AG04449 (cell line): Measurements from ENCODE around the gene MMP26.

Experiments used
- CTCF ChIA-PET: fragments of 350-600 bp; formaldehyde crosslinking; extraction: SDS; loops from one replicate; lab custom pipeline; 2021; ENCODE audit warnings: antibody characterized with exemption; lab: Yijun Ruan, JAX
- POLR2A ChIA-PET: fragments of 400-600, 350-600 bp; formaldehyde crosslinking; extraction: SDS; loops from one replicate; lab custom pipeline; 2020; ENCODE audit warnings: antibody characterized with exemption, inconsistent platforms; lab: Yijun Ruan, JAX
- DNase-seq: peaks from one replicate; pipeline ENCODE4 v3.0.0-alpha.2; 2010; ENCODE audit warnings: low read depth, low spot score
- H3K4me3 ChIP-seq: 2 replicates; pipeline ENCODE4 v1.5.1; 2011; ENCODE audit warnings: low read depth, mild to moderate bottlenecking, control low read depth, low read length
- TF ChIP-seq, protein P1 (sequence below): IDR thresholded peaks from one replicate; pipeline ENCODE4 v1.5.1; 2011; ENCODE audit warnings: mild to moderate bottlenecking, moderate library complexity, low read length, control low read depth, inconsistent platforms; ENCODE audit not compliant: insufficient read depth; ENCODE audit errors: missing control alignments

Gene MMP26

DNA sequence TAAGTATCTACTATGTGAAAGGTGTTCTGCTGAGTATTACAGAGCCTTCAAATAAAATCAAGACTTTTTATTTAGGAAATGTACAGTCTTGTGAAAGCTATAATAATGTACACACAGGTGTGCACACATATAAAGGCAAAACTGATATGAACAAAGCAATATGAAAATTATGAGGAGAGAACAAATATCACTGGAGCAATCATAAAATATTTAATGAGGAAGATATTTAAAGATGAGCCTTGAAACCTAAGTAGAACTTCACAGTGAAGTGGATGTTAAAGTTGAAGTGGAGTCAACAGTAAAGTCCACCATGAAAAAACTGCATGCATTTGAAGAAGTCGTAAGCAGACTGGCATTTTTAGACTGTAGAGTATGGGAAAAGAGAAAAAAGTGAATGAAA lies 46.6 kb downstream of the MMP26 start:
- POLR2A ChIA-PET: no interaction called here
- CTCF ChIA-PET: no interaction called here
- H3K4me3 ChIP-seq: no peak overlapping the region
- TF ChIP-seq, protein P1, sequence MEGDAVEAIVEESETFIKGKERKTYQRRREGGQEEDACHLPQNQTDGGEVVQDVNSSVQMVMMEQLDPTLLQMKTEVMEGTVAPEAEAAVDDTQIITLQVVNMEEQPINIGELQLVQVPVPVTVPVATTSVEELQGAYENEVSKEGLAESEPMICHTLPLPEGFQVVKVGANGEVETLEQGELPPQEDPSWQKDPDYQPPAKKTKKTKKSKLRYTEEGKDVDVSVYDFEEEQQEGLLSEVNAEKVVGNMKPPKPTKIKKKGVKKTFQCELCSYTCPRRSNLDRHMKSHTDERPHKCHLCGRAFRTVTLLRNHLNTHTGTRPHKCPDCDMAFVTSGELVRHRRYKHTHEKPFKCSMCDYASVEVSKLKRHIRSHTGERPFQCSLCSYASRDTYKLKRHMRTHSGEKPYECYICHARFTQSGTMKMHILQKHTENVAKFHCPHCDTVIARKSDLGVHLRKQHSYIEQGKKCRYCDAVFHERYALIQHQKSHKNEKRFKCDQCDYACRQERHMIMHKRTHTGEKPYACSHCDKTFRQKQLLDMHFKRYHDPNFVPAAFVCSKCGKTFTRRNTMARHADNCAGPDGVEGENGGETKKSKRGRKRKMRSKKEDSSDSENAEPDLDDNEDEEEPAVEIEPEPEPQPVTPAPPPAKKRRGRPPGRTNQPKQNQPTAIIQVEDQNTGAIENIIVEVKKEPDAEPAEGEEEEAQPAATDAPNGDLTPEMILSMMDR: no peak
- no peak for DNase-seq
